Activated CD4-positive, alpha-beta memory T cell treated with anti-CD3 and anti-CD28 coated beads for 36 hours (primary cell): ENCODE measurements around the gene LMNA. TPM values are rescaled to one million over a fixed set of nuclear protein-coding genes. Genes with fewer than 3 reads are reported as not detected.

Experiments
- CTCF ChIA-PET: fragments of 350-600 bp; sonication (Branson Sonifier 250); formaldehyde crosslinking; loops from one replicate; lab custom pipeline; 2021; ENCODE audit warnings: antibody characterized with exemption, inconsistent platforms; lab: Charles Lee
- POLR2A ChIA-PET: fragments of 350-600 bp; sonication (Branson Sonifier 250); formaldehyde crosslinking; loops from one replicate; lab custom pipeline; 2021; ENCODE audit warnings: antibody characterized with exemption; lab: Charles Lee
- DNase-seq: peaks from one replicate; pipeline ENCODE4 v3.0.0-alpha.2; 2020
- H3K27ac Mint-ChIP-seq: one replicate; pipeline ENCODE4 v1.8.0; 2021; ENCODE audit warnings: mixed read lengths
- H3K27me3 Mint-ChIP-seq: one replicate; pipeline ENCODE4 v1.8.0; 2021; ENCODE audit warnings: mixed read lengths
- H3K36me3 Mint-ChIP-seq: one replicate; pipeline ENCODE4 v1.8.0; 2021; ENCODE audit warnings: mixed read lengths
- H3K4me1 Mint-ChIP-seq: one replicate; pipeline ENCODE4 v1.8.0; 2021; ENCODE audit warnings: low read depth, mixed read lengths
- H3K4me3 Mint-ChIP-seq: one replicate; pipeline ENCODE4 v1.8.0; 2021; ENCODE audit warnings: mild to moderate bottlenecking, mixed read lengths
- H3K9me3 Mint-ChIP-seq: one replicate; pipeline ENCODE4 v1.8.0; 2021; ENCODE audit warnings: mixed read lengths
- intact Hi-C: fragments of 100-400 bp; cut with micrococcal nuclease; formaldehyde crosslinking; loops from one replicate; pipeline ENCODE4 v1.15.1; 2023
- total RNA-seq, 2 experiments: library from RNA; stranded (reverse); gene quantifications; one replicate each; pipeline ENCODE4 v1.2.3, GENCODE V29; 2021

Gene LMNA
- total RNA-seq, 2 experiments from 2014 or later: 210 to 211 TPM

GRCh38 chr1:156074661-156075060 is 39.9 kb upstream of the LMNA start:
- no peak overlapping the region for H3K27ac Mint-ChIP-seq
- peaks cover 1% of the 10 kb centered on the region for H3K27me3 Mint-ChIP-seq
- no peaks in the 10 kb centered on the region for H3K4me1 Mint-ChIP-seq
- intact Hi-C loops: no loop called here
- POLR2A ChIA-PET: no interaction called here
- no peak for DNase-seq
- no peak overlapping the region for H3K4me3 Mint-ChIP-seq
- H3K36me3 Mint-ChIP-seq: no peaks in the 10 kb centered on the region
- CTCF ChIA-PET: interaction anchor here (2.0 kb wide), 2 partner anchors 9 to 55 kb away, joined by 5 to 9 read pairs; no protein-coding TSS in a partner anchor
- H3K9me3 Mint-ChIP-seq: no peaks in the 10 kb centered on the region

GRCh38 chr1:156075162-156075561 is 39.3 kb upstream of the LMNA start:
- Mint-ChIP-seq H3K27me3 (peaks cover 1% of the 10 kb centered on the region), H3K9me3 (no peaks in the 10 kb centered on the region), H3K4me1 (no peaks in the 10 kb centered on the region), H3K36me3 (no peaks in the 10 kb centered on the region), H3K27ac (no peak overlapping the region), H3K4me3 (no peak overlapping the region)
- DNase-seq: no peak
- ChIA-PET POLR2A (no interaction called here), CTCF (interaction anchor here (2.0 kb wide), 1 partner anchor 9 kb away, joined by 9 read pairs; no protein-coding TSS in a partner anchor)
- intact Hi-C loops: no loop called here

GRCh38 chr1:156075775-156076204 is 38.7 kb upstream of the LMNA start:
- no peaks in the 10 kb centered on the region for H3K4me1 Mint-ChIP-seq
- H3K27ac Mint-ChIP-seq: no peak overlapping the region
- ChIA-PET CTCF (interaction anchor here (2.0 kb wide), 1 partner anchor 10 kb away, joined by 9 read pairs; no protein-coding TSS in a partner anchor), POLR2A (no interaction called here)
- H3K36me3 Mint-ChIP-seq: no peaks in the 10 kb centered on the region
- no peaks in the 10 kb centered on the region for H3K9me3 Mint-ChIP-seq
- no peak for DNase-seq
- no peak overlapping the region for H3K4me3 Mint-ChIP-seq
- peaks cover 1% of the 10 kb centered on the region for H3K27me3 Mint-ChIP-seq
- intact Hi-C loops: no loop called here

GRCh38 chr1:156076609-156077429 is 37.7 kb upstream of the LMNA start:
- Mint-ChIP-seq H3K4me1 (peaks cover 2% of the 10 kb centered on the region), H3K4me3 (no peak overlapping the region), H3K9me3 (no peaks in the 10 kb centered on the region), H3K27me3 (peaks cover 5% of the 10 kb centered on the region), H3K36me3 (no peaks in the 10 kb centered on the region), H3K27ac (no peak overlapping the region)
- CTCF ChIA-PET: no interaction called here
- no peak for DNase-seq
- intact Hi-C loops: no loop called here
- POLR2A ChIA-PET: no interaction called here

- H3K4me1 Mint-ChIP-seq: peaks cover 2% of the 10 kb centered on the region
- H3K27me3 Mint-ChIP-seq: peaks cover 5% of the 10 kb centered on the region
- H3K9me3 Mint-ChIP-seq: no peaks in the 10 kb centered on the region
- ChIA-PET CTCF (no interaction called here), POLR2A (no interaction called here)
- no peaks in the 10 kb centered on the region for H3K36me3 Mint-ChIP-seq
- DNase-seq: no peak
- intact Hi-C loops: no loop called here
- no peak overlapping the region for H3K27ac Mint-ChIP-seq
- no peak overlapping the region for H3K4me3 Mint-ChIP-seq
These were observed 37.1 kb upstream of the LMNA start for GRCh38 chr1:156077430-156077760.

- Mint-ChIP-seq H3K36me3 (no peaks in the 10 kb centered on the region), H3K4me1 (peaks cover 6% of the 10 kb centered on the region), H3K27ac (no peak overlapping the region), H3K9me3 (no peaks in the 10 kb centered on the region), H3K27me3 (peaks cover 13% of the 10 kb centered on the region), H3K4me3 (no peak overlapping the region)
- intact Hi-C loops: no loop called here
- DNase-seq: no peak
- ChIA-PET CTCF (interaction anchor here (1.2 to 1.6 kb wide), 2 partner anchors 12 to 51 kb away, joined by 3 to 9 read pairs; no protein-coding TSS in a partner anchor), POLR2A (no interaction called here)
These were observed 35.8 kb upstream of the LMNA start for GRCh38 chr1:156078728-156079127.

- H3K4me3 Mint-ChIP-seq: no peak overlapping the region
- DNase-seq: no peak
- no peak overlapping the region for H3K27ac Mint-ChIP-seq
- no peaks in the 10 kb centered on the region for H3K9me3 Mint-ChIP-seq
- intact Hi-C loops: no loop called here
- peaks cover 6% of the 10 kb centered on the region for H3K4me1 Mint-ChIP-seq
- H3K36me3 Mint-ChIP-seq: no peaks in the 10 kb centered on the region
- H3K27me3 Mint-ChIP-seq: peaks cover 17% of the 10 kb centered on the region
- ChIA-PET POLR2A (no interaction called here), CTCF (no interaction called here)
These were observed 34.7 kb upstream of the LMNA start for GRCh38 chr1:156079762-156080161.

GRCh38 chr1:156080241-156080862 is 34.2 kb upstream of the LMNA start:
- no peak overlapping the region for H3K27ac Mint-ChIP-seq
- POLR2A ChIA-PET: no interaction called here
- CTCF ChIA-PET: no interaction called here
- H3K9me3 Mint-ChIP-seq: no peaks in the 10 kb centered on the region
- peaks cover 6% of the 10 kb centered on the region for H3K4me1 Mint-ChIP-seq
- peaks cover 22% of the 10 kb centered on the region for H3K27me3 Mint-ChIP-seq
- intact Hi-C loops: no loop called here
- no peaks in the 10 kb centered on the region for H3K36me3 Mint-ChIP-seq
- no peak overlapping the region for H3K4me3 Mint-ChIP-seq
- DNase-seq: no peak

- CTCF ChIA-PET: interaction anchor here (1.0 kb wide), 1 partner anchor 27 kb away, joined by 4 read pairs; the partner anchor contains the start of gene UBQLN4
- Mint-ChIP-seq H3K9me3 (no peaks in the 10 kb centered on the region), H3K27ac (no peak overlapping the region), H3K4me3 (peak overlapping the region; percentile 33), H3K27me3 (peaks cover 23% of the 10 kb centered on the region), H3K36me3 (no peaks in the 10 kb centered on the region), H3K4me1 (peaks cover 6% of the 10 kb centered on the region)
- POLR2A ChIA-PET: no interaction called here
- intact Hi-C loops: no loop called here
- DNase-seq: no peak
These were observed 33.7 kb upstream of the LMNA start for GRCh38 chr1:156080863-156081179.

- POLR2A ChIA-PET: no interaction called here
- no peak for DNase-seq
- intact Hi-C loops: no loop called here
- Mint-ChIP-seq H3K27ac (no peak overlapping the region), H3K27me3 (peaks cover 26% of the 10 kb centered on the region), H3K9me3 (no peaks in the 10 kb centered on the region), H3K4me3 (peak overlapping the region; percentile 73), H3K4me1 (peaks cover 6% of the 10 kb centered on the region), H3K36me3 (no peaks in the 10 kb centered on the region)
- CTCF ChIA-PET: interaction anchor here (1.0 kb wide), 2 partner anchors 28 to 144 kb away, joined by 4 read pairs; partner anchors contain the start of gene UBQLN4
These were observed 33.2 kb upstream of the LMNA start for GRCh38 chr1:156081180-156081916.

GRCh38 chr1:156081917-156082308 is 32.6 kb upstream of the LMNA start:
- ChIA-PET POLR2A (no interaction called here), CTCF (interaction anchor here (0.7 to 1.0 kb wide), 3 partner anchors 28 to 364 kb away, joined by 3 to 4 read pairs (median 4); partner anchors contain the start of gene UBQLN4)
- Mint-ChIP-seq H3K27me3 (peaks cover 28% of the 10 kb centered on the region), H3K36me3 (no peaks in the 10 kb centered on the region), H3K4me1 (peaks cover 6% of the 10 kb centered on the region), H3K27ac (no peak overlapping the region), H3K4me3 (peak overlapping the region; percentile 73), H3K9me3 (no peaks in the 10 kb centered on the region)
- intact Hi-C loops: no loop called here
- no peak for DNase-seq
